Neural cell (in vitro differentiated cells): ENCODE results near the gene FOXC2.

Source experiments
- EP300 ChIP-seq: fragments of 450-650 bp; conservative IDR thresholded peaks from 2 replicates; pipeline ENCODE4 v1.6.1; 2014; ENCODE audit warnings: antibody characterized with exemption, mild to moderate bottlenecking, moderate library complexity; ENCODE audit not compliant: poor library complexity, severe bottlenecking
- EZH2 ChIP-seq: fragments of 200-600, 300-800 bp; shearing (Covaris generic), sonication (generic); IDR thresholded peaks from 2 replicates; pipeline ENCODE4 v1.6.1; 2014; ENCODE audit warnings: antibody characterized with exemption, low read length, borderline replicate concordance, mild to moderate bottlenecking; ENCODE audit not compliant: insufficient read depth, poor library complexity, severe bottlenecking
- POLR2AphosphoS5 ChIP-seq: IDR thresholded peaks from 2 replicates; pipeline ENCODE4 v1.6.1; 2012
- SMC3 ChIP-seq: fragments of 450-650 bp; conservative IDR thresholded peaks from 2 replicates; pipeline ENCODE4 v1.6.1; 2014; ENCODE audit warnings: antibody characterized with exemption, mild to moderate bottlenecking, moderate library complexity; ENCODE audit not compliant: poor library complexity
- TF ChIP-seq, protein P1 (sequence below): fragments of 450-650 bp; IDR thresholded peaks from 2 replicates; pipeline ENCODE4 v1.5.1; 2014; ENCODE audit warnings: antibody characterized with exemption, mild to moderate bottlenecking, moderate library complexity; ENCODE audit not compliant: poor library complexity, severe bottlenecking
- TF ChIP-seq, protein P2 (sequence below): IDR thresholded peaks from 2 replicates; pipeline ENCODE4 v1.6.1; 2012; ENCODE audit warnings: borderline replicate concordance

- TF ChIP-seq, protein P1, sequence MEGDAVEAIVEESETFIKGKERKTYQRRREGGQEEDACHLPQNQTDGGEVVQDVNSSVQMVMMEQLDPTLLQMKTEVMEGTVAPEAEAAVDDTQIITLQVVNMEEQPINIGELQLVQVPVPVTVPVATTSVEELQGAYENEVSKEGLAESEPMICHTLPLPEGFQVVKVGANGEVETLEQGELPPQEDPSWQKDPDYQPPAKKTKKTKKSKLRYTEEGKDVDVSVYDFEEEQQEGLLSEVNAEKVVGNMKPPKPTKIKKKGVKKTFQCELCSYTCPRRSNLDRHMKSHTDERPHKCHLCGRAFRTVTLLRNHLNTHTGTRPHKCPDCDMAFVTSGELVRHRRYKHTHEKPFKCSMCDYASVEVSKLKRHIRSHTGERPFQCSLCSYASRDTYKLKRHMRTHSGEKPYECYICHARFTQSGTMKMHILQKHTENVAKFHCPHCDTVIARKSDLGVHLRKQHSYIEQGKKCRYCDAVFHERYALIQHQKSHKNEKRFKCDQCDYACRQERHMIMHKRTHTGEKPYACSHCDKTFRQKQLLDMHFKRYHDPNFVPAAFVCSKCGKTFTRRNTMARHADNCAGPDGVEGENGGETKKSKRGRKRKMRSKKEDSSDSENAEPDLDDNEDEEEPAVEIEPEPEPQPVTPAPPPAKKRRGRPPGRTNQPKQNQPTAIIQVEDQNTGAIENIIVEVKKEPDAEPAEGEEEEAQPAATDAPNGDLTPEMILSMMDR: no peak
- TF ChIP-seq POLR2AphosphoS5 (no peak), EZH2 (no peak), SMC3 (no peak), EP300 (no peak)
- TF ChIP-seq, protein P2, sequence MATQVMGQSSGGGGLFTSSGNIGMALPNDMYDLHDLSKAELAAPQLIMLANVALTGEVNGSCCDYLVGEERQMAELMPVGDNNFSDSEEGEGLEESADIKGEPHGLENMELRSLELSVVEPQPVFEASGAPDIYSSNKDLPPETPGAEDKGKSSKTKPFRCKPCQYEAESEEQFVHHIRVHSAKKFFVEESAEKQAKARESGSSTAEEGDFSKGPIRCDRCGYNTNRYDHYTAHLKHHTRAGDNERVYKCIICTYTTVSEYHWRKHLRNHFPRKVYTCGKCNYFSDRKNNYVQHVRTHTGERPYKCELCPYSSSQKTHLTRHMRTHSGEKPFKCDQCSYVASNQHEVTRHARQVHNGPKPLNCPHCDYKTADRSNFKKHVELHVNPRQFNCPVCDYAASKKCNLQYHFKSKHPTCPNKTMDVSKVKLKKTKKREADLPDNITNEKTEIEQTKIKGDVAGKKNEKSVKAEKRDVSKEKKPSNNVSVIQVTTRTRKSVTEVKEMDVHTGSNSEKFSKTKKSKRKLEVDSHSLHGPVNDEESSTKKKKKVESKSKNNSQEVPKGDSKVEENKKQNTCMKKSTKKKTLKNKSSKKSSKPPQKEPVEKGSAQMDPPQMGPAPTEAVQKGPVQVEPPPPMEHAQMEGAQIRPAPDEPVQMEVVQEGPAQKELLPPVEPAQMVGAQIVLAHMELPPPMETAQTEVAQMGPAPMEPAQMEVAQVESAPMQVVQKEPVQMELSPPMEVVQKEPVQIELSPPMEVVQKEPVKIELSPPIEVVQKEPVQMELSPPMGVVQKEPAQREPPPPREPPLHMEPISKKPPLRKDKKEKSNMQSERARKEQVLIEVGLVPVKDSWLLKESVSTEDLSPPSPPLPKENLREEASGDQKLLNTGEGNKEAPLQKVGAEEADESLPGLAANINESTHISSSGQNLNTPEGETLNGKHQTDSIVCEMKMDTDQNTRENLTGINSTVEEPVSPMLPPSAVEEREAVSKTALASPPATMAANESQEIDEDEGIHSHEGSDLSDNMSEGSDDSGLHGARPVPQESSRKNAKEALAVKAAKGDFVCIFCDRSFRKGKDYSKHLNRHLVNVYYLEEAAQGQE: no peak
Measured at GRCh38 chr16:86566601-86566965, at the start of gene FOXC2.
